ENCODE data around the gene OIT3. TPM values are rescaled to one million over a fixed set of nuclear protein-coding genes. Genes with fewer than 3 reads are reported as not detected.
"Not testable (repeated sequence)": the region's sequence is repeated elsewhere in the genome, so short reads cannot be mapped to it uniquely, and the experiment has no call there.

OIT3 gene
- total RNA-seq, 1 donor from 2014 or later: 0.09 TPM

GRCh38 chr10:72918352-72918751 lies 24.8 kb downstream of the OIT3 start:
- H3K36me3 ChIP-seq (ENCODE audit: insufficient read depth, low read length): no peaks in the 10 kb centered on the region
- peaks cover 31% of the 10 kb centered on the region for H3K9me3 Mint-ChIP-seq (ENCODE audit: unreplicated experiment)
- no peaks in the 10 kb centered on the region for H3K79me2 ChIP-seq (ENCODE audit: insufficient read depth, low read length)
- H3K4me1 Mint-ChIP-seq (ENCODE audit: low read depth, unreplicated experiment): no peaks in the 10 kb centered on the region
- no peaks in the 10 kb centered on the region for H3K27me3 ChIP-seq (ENCODE audit: insufficient read depth, low read length)
- H3K4me3 Mint-ChIP-seq (ENCODE audit: unreplicated experiment): no peak overlapping the region
- no peak overlapping the region for H3K27ac ChIP-seq (ENCODE audit: low read depth, low read length)
- H2AFZ ChIP-seq (ENCODE audit: low read depth, low read length): no peak overlapping the region
- no peaks in the 10 kb centered on the region for H3K4me1 ChIP-seq (ENCODE audit: insufficient read depth, low read length)
- no peak overlapping the region for H3K4me3 ChIP-seq (ENCODE audit: insufficient read depth, low read depth, low read length)
- no peak overlapping the region for H3K27ac Mint-ChIP-seq (ENCODE audit: unreplicated experiment)
- peaks cover 3% of the 10 kb centered on the region for H3K9me3 ChIP-seq (ENCODE audit: insufficient read depth, low read depth, low read length)
- no peaks in the 10 kb centered on the region for H4K20me1 ChIP-seq (ENCODE audit: insufficient read depth, low read length)
- H3K27me3 Mint-ChIP-seq (ENCODE audit: low read depth, unreplicated experiment): no peaks in the 10 kb centered on the region
- no peak overlapping the region for H3K4me2 ChIP-seq (ENCODE audit: low read length)
- TF ChIP-seq EZH2 (IDR thresholded peaks at IDR 0.05; ENCODE audit: insufficient read depth, low read length) (no peak), CTCF (IDR thresholded peaks at IDR 0.05; ENCODE audit: insufficient read depth, low read depth, low read length) (no peak)
- H3K36me3 Mint-ChIP-seq (ENCODE audit: low read depth, unreplicated experiment): peaks cover 11% of the 10 kb centered on the region
- FAIRE-seq (no peak), DNase-seq (ENCODE audit: low read depth) (no peak)
- H3K9ac ChIP-seq (ENCODE audit: low read length): no peak overlapping the region

- Mint-ChIP-seq H3K36me3 (ENCODE audit: low read depth, unreplicated experiment) (peaks cover 18% of the 10 kb centered on the region), H3K9me3 (ENCODE audit: unreplicated experiment) (peaks cover 36% of the 10 kb centered on the region)
- H3K27me3 Mint-ChIP-seq (ENCODE audit: low read depth, unreplicated experiment); H3K9ac ChIP-seq (ENCODE audit: low read length); H2AFZ ChIP-seq (ENCODE audit: low read depth, low read length); H3K79me2 ChIP-seq (ENCODE audit: insufficient read depth, low read length); H4K20me1 ChIP-seq (ENCODE audit: insufficient read depth, low read length); H3K27ac Mint-ChIP-seq (ENCODE audit: unreplicated experiment); H3K27ac ChIP-seq (ENCODE audit: low read depth, low read length); H3K4me1 Mint-ChIP-seq (ENCODE audit: low read depth, unreplicated experiment); FAIRE-seq; H3K27me3 ChIP-seq (ENCODE audit: insufficient read depth, low read length); DNase-seq (ENCODE audit: low read depth); H3K4me3 ChIP-seq (ENCODE audit: insufficient read depth, low read depth, low read length); H3K9me3 ChIP-seq (ENCODE audit: insufficient read depth, low read depth, low read length); H3K36me3 ChIP-seq (ENCODE audit: insufficient read depth, low read length); H3K4me1 ChIP-seq (ENCODE audit: insufficient read depth, low read length); H3K4me2 ChIP-seq (ENCODE audit: low read length); H3K4me3 Mint-ChIP-seq (ENCODE audit: unreplicated experiment): not testable (repeated sequence)
These were observed 27.7 kb downstream of the OIT3 start for GRCh38 chr10:72921147-72921683.

GRCh38 chr10:72924351-72924750 lies 30.8 kb downstream of the OIT3 start:
- no peak overlapping the region for H2AFZ ChIP-seq (ENCODE audit: low read depth, low read length)
- no peak overlapping the region for H3K4me3 ChIP-seq (ENCODE audit: insufficient read depth, low read depth, low read length)
- H3K9me3 Mint-ChIP-seq (ENCODE audit: unreplicated experiment): peaks cover 30% of the 10 kb centered on the region
- peaks cover 5% of the 10 kb centered on the region for H3K27me3 Mint-ChIP-seq (ENCODE audit: low read depth, unreplicated experiment)
- no peak overlapping the region for H3K9ac ChIP-seq (ENCODE audit: low read length)
- no peak overlapping the region for H3K4me3 Mint-ChIP-seq (ENCODE audit: unreplicated experiment)
- H3K4me1 ChIP-seq (ENCODE audit: insufficient read depth, low read length): no peaks in the 10 kb centered on the region
- TF ChIP-seq CTCF (IDR thresholded peaks at IDR 0.05; ENCODE audit: insufficient read depth, low read depth, low read length): no peak
- TF ChIP-seq EZH2 (IDR thresholded peaks at IDR 0.05; ENCODE audit: insufficient read depth, low read length): no peak
- H4K20me1 ChIP-seq (ENCODE audit: insufficient read depth, low read length): no peaks in the 10 kb centered on the region
- no peak for FAIRE-seq
- no peak overlapping the region for H3K4me2 ChIP-seq (ENCODE audit: low read length)
- no peaks in the 10 kb centered on the region for H3K36me3 ChIP-seq (ENCODE audit: insufficient read depth, low read length)
- no peak overlapping the region for H3K27ac Mint-ChIP-seq (ENCODE audit: unreplicated experiment)
- peaks cover 3% of the 10 kb centered on the region for H3K9me3 ChIP-seq (ENCODE audit: insufficient read depth, low read depth, low read length)
- H3K36me3 Mint-ChIP-seq (ENCODE audit: low read depth, unreplicated experiment): peaks cover 16% of the 10 kb centered on the region
- no peaks in the 10 kb centered on the region for H3K79me2 ChIP-seq (ENCODE audit: insufficient read depth, low read length)
- DNase-seq (ENCODE audit: low read depth): no peak
- no peak overlapping the region for H3K27ac ChIP-seq (ENCODE audit: low read depth, low read length)
- no peaks in the 10 kb centered on the region for H3K27me3 ChIP-seq (ENCODE audit: insufficient read depth, low read length)
- H3K4me1 Mint-ChIP-seq (ENCODE audit: low read depth, unreplicated experiment): no peaks in the 10 kb centered on the region
